Esophagus muscularis mucosa (tissue), 4 donors: ENCODE data around the gene GCNA. TPM values are rescaled to one million over a fixed set of nuclear protein-coding genes. Genes with fewer than 3 reads are reported as not detected.

Source experiments
- DNase-seq: peaks from one replicate; pipeline ENCODE4 v3.0.0-alpha.2; 2017; ENCODE audit errors: extremely low spot score
- H3K27ac ChIP-seq, 4 donors: fragments of 200-600 bp; sonication (generic); replicated peaks in 1 of 4; 1 replicate in 3 of 4; 2 replicates in 1 of 4; pipeline ENCODE4 v1.5.1; 2016 to 2019; ENCODE audit warnings: mild to moderate bottlenecking in 1 of 4
- H3K27me3 ChIP-seq, 4 donors: fragments of 200-600 bp; sonication (generic); one replicate each; pipeline versions ENCODE4 v1.5.1 to v1.6.0; 2016 to 2019
- H3K36me3 ChIP-seq, 4 donors: fragments of 200-600 bp; sonication (generic); one replicate each; pipeline ENCODE4 v1.5.1; 2016 to 2019
- H3K4me1 ChIP-seq, 4 donors: fragments of 200-600 bp; sonication (generic); one replicate each; pipeline ENCODE4 v1.5.1; 2016 to 2019
- H3K4me3 ChIP-seq, 4 donors: fragments of 200-600 bp; sonication (generic); 1 replicate in 2 of 4; 2 replicates in 2 of 4; pipeline ENCODE4 v1.5.1; 2016 to 2019; ENCODE audit warnings: mild to moderate bottlenecking in 4 of 4, moderate library complexity in 1 of 4
- H3K9me3 ChIP-seq, 4 donors: fragments of 200-600 bp; sonication (generic); 1 replicate in 3 of 4; 2 replicates in 1 of 4; pipeline ENCODE4 v1.5.1; 2016 to 2019
- CTCF ChIP-seq, 3 experiments: fragments of 200-600 bp in 2 of 3; fragments of 450-650 bp in 1 of 3; sonication (generic) in 2 of 3; IDR thresholded peaks; one replicate each; pipeline ENCODE4 v1.5.1; 2017 to 2019; ENCODE audit warnings: antibody characterized with exemption in 3 of 3, mild to moderate bottlenecking in 2 of 3, moderate library complexity in 1 of 3
- EP300 ChIP-seq: sonication (generic); formaldehyde crosslinking; IDR thresholded peaks from one replicate; pipeline ENCODE4 v1.6.1; 2017; ENCODE audit warnings: antibody characterized with exemption
- POLR2A ChIP-seq: fragments of 450-650 bp; IDR thresholded peaks from one replicate; pipeline ENCODE4 v1.6.1; 2017; ENCODE audit warnings: antibody characterized with exemption, moderate library complexity, mild to moderate bottlenecking, low read depth
- POLR2AphosphoS5 ChIP-seq, 2 donors: sonication (generic); formaldehyde crosslinking; IDR thresholded peaks; one replicate each; pipeline ENCODE4 v1.6.1; 2017; ENCODE audit warnings: antibody characterized with exemption in 2 of 2
- WGBS: methylation state at CpG from one replicate; pipeline ENCODE4 v1.1.5; 2018; 5-methylcytosine and 5-hydroxymethylcytosine counted together
- intact Hi-C: fragments of 100-400 bp; cut with DNase I; formaldehyde crosslinking; loops from one replicate; pipeline ENCODE4 v1.15.1; 2023
- total RNA-seq, 4 donors: library from RNA; depleted of rRNA; stranded (reverse); fragments of >200 nt; gene quantifications; one replicate each; pipeline versions ENCODE4 v1.1.0 to v1.2.1, GENCODE V29; 2016

The GCNA gene, protein sequence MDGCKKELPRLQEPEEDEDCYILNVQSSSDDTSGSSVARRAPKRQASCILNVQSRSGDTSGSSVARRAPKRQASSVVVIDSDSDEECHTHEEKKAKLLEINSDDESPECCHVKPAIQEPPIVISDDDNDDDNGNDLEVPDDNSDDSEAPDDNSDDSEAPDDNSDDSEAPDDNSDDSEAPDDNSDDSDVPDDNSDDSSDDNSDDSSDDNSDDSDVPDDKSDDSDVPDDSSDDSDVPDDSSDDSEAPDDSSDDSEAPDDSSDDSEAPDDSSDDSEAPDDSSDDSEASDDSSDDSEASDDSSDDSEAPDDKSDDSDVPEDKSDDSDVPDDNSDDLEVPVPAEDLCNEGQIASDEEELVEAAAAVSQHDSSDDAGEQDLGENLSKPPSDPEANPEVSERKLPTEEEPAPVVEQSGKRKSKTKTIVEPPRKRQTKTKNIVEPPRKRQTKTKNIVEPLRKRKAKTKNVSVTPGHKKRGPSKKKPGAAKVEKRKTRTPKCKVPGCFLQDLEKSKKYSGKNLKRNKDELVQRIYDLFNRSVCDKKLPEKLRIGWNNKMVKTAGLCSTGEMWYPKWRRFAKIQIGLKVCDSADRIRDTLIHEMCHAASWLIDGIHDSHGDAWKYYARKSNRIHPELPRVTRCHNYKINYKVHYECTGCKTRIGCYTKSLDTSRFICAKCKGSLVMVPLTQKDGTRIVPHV
- 1 to 10 TPM in 3 of 4 donors, under 1 TPM in 1; 0.65 to 2.9 (median 1.2) TPM for total RNA-seq

- 95% methylated on average over 48 of the region's 48 CpGs for WGBS
- TF ChIP-seq POLR2A = no peak
- TF ChIP-seq EP300 = no peak
- TF ChIP-seq POLR2AphosphoS5 (IDR thresholded peaks at IDR 0.05) = no peak
- TF ChIP-seq CTCF (IDR thresholded peaks at IDR 0.05) = no peak
- Histone ChIP-seq H3K27ac (no peak within 1 kb of the TSS), H3K9me3 (no peaks in the 10 kb centered on the region), H3K27me3 (no peaks in the 10 kb centered on the region), H3K4me3 (no peak within 1 kb of the TSS), H3K36me3 (peaks cover 14 to 37% (median 33%) of the 10 kb centered on the region in 4 donors), H3K4me1 (peaks cover 0 to 3% (median 0%) of the 10 kb centered on the region in 4 donors)
- no peak for DNase-seq
- intact Hi-C loops = no loop called here
These were observed at the start of gene GCNA for GRCh38 chrX:71578253-71579135. Gene GCNA (plus strand): TSS chrX:71578437. CDS start chrX:71580822, 2,385 bp downstream.

- H3K9me3 ChIP-seq = peaks cover 0 to 3% (median 0%) of the 10 kb centered on the region in 4 donors
- WGBS = 32% methylated on average over 25 of the region's 25 CpGs
- intact Hi-C loops = no loop called here
- H3K4me3 ChIP-seq = peak overlapping the region; percentile 66 to 75 (median 70)
- H3K27ac ChIP-seq = peak overlapping the region; percentile 85 to 90 (median 86)
- peaks cover 0 to 20% (median 13%) of the 10 kb centered on the region in 4 donors for H3K4me1 ChIP-seq
- no peaks in the 10 kb centered on the region for H3K27me3 ChIP-seq
- DNase-seq = no peak
- H3K36me3 ChIP-seq = no peaks in the 10 kb centered on the region
- TF ChIP-seq EP300 (no peak), POLR2AphosphoS5 (IDR thresholded peaks at IDR 0.05) (no peak), POLR2A (no peak), CTCF (IDR thresholded peaks at IDR 0.05) (no peak)
These were observed 46.0 kb upstream of the GCNA start for GRCh38 chrX:71532078-71532752.

DNA sequence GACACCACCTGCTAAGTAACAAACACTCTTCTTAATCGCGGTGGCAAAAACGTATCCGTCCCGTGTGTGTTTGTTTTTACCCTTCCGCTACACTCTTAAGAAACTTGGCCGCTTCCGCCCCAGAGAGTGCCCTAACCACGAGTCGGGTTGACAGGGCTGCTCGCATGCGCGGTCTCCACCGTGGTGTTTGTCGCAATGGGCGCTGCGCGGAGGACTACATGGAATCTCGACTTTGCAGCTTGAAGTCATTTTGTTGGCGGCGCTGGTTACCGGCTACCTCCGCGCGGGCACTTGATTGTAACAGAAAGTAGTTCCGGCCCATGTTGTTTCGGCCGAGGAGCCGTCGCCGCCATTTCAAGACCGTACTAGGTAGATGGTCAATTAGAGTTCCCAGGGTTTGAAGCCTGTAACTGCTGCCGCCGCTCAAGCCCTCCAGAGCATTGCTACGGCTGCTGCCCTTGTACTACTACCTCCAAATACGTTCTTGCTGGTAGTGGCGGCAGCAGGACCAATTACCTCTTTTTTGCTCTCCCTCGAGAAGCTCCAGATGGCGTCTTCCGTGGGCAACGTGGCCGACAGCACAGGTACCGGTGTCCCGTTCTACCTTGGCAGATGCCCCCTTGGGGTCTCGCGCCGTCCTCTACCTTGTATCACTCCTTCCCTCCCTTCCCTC, 45.3 kb upstream of the GCNA start, which contains the start of gene OGT:
TSS of gene OGT (plus strand) at position 352 of the 673 bp plus-strand sequence. CDS start at position 548, 196 bp downstream.
- 33% methylated on average over 46 of the region's 47 CpGs for WGBS
- DNase-seq = peak; percentile 98
- Histone ChIP-seq H3K4me3 (peak within 1 kb of the TSS; percentile 66 to 75 (median 70)), H3K27me3 (no peaks in the 10 kb centered on the region), H3K27ac (peak within 1 kb of the TSS; percentile 85 to 90 (median 86)), H3K36me3 (peaks cover 0 to 3% (median 0%) of the 10 kb centered on the region in 4 donors), H3K9me3 (peaks cover 0 to 3% (median 0%) of the 10 kb centered on the region in 4 donors), H3K4me1 (peaks cover 0 to 26% (median 20%) of the 10 kb centered on the region in 4 donors)
- no peak for TF ChIP-seq EP300
- peak; percentile 47 for TF ChIP-seq POLR2A
- no peak for TF ChIP-seq CTCF (IDR thresholded peaks at IDR 0.05)
- peak; percentile 85 to 89 for TF ChIP-seq POLR2AphosphoS5 (IDR thresholded peaks at IDR 0.05)
- intact Hi-C loops = no loop called here
